Prostate gland (tissue), 2 donors: ENCODE measurements around the gene THYN1.

Experiments used
- CTCF ChIP-seq, 4 experiments: fragments of 200-600 bp in 2 of 4; fragments of 450-650 bp in 2 of 4; sonication (generic) in 2 of 4; IDR thresholded peaks; 1 replicate in 3 of 4; 2 replicates in 1 of 4; pipeline ENCODE4 v1.5.1; 2016 to 2019; ENCODE audit warnings: antibody characterized with exemption in 4 of 4, mild to moderate bottlenecking in 2 of 4, moderate library complexity in 2 of 4
- POLR2A ChIP-seq: fragments of 450-650 bp; IDR thresholded peaks from one replicate; pipeline ENCODE4 v1.6.1; 2016; ENCODE audit warnings: antibody characterized with exemption, mild to moderate bottlenecking
- POLR2AphosphoS5 ChIP-seq: sonication (generic); formaldehyde crosslinking; IDR thresholded peaks from one replicate; pipeline ENCODE4 v1.6.1; 2017; ENCODE audit warnings: antibody characterized with exemption

- TF ChIP-seq POLR2AphosphoS5 (no peak), POLR2A (no peak), CTCF (IDR thresholded peaks at IDR 0.05) (no peak)
Measured at GRCh38 chr11:134289167-134289566, 36.0 kb upstream of the THYN1 start.
